Hematopoietic multipotent progenitor cell (in vitro differentiated cells): ENCODE data around the gene TRMT2A. TPM values are rescaled to one million over a fixed set of nuclear protein-coding genes. Genes with fewer than 3 reads are reported as not detected.

Experiments used
- DNase-seq, 3 donors: peaks; one replicate each; pipeline ENCODE4 v3.0.0-alpha.2; 2011 to 2015; ENCODE audit warnings: low read depth in 2 of 3, low spot score in 2 of 3
- total RNA-seq: library from RNA; depleted of rRNA; stranded (reverse); fragments of >200 nt; gene quantifications from one replicate; pipeline ENCODE4 v1.2.3, GENCODE V29; 2012

TRMT2A gene
- total RNA-seq, 1 donor, result 87.0 TPM

GRCh38 chr22:20123366-20124082, 6.5 kb upstream of the TRMT2A start:
- no peak for DNase-seq

DNA sequence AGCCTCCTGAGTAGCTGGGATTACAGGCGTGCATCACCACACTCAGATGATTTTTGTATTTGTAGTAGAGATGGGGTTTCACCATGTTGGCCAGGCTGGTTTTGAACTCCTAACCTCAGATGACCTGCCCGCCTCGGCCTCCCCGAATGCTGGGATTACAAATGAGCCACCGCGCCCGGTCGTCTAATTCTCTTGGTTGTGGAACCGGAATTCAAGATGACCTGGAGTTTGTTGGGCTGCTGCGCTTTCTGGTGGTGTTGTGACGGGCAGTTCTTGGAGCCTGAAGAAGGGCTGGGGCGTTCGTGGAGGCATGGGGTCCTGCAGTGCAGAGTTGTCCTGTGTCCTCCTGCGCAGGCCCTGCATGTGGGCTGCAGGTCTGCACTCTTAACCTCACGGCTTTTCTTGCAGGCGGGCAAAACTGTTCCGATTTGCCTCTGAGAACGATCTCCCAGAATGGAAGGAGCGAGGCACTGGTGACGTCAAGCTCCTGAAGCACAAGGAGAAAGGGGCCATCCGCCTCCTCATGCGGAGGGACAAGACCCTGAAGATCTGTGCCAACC, 4.9 kb upstream of the TRMT2A start:
- no peak for DNase-seq

- no peak for DNase-seq
Measured at GRCh38 chr22:20118300-20119020, 1.4 kb upstream of the TRMT2A start.

- DNase-seq, result peak in 2 of 3 donors; percentile 31 to 33
Measured at GRCh38 chr22:20117633-20118299, 740 bp upstream of the TRMT2A start.

DNA sequence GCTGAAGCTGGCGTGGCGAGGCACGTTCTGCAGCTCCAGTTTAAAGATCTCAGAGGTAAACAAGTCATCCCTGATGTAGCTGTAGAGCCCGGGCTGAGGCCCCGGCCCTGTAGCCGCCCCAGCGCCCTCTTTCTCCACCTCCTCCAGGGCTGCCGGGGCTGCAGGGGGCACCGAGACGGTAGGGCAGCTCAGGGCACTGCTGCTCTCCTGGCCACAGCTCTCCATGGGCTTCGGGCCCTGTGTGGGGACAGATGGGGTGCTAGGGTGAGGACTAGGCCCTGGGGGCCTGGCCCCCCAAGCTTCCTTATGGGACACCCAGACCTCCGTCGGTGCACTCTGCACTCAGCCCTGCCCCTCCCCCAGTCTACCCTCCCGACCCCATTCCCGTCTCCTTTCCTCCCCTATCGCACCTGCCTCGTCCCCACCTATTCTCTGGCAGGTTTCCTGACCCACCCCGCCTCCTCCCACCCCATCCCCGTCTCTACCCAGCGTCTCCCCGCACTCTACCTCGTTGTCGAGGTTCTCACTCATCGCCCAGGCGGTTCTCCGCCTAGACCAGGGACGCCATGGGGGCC, 563 bp downstream of the TRMT2A start:
- peak in 2 of 3 donors; percentile 2 to 19 for DNase-seq

GRCh38 chr22:20115691-20116375, 1.2 kb downstream of the TRMT2A start, which contains the start of gene RANBP1:
Gene RANBP1, plus strand, starts transcription at chr22:20116104. Its CDS starts 81 bp downstream, at chr22:20116185.
- no peak for DNase-seq

DNA sequence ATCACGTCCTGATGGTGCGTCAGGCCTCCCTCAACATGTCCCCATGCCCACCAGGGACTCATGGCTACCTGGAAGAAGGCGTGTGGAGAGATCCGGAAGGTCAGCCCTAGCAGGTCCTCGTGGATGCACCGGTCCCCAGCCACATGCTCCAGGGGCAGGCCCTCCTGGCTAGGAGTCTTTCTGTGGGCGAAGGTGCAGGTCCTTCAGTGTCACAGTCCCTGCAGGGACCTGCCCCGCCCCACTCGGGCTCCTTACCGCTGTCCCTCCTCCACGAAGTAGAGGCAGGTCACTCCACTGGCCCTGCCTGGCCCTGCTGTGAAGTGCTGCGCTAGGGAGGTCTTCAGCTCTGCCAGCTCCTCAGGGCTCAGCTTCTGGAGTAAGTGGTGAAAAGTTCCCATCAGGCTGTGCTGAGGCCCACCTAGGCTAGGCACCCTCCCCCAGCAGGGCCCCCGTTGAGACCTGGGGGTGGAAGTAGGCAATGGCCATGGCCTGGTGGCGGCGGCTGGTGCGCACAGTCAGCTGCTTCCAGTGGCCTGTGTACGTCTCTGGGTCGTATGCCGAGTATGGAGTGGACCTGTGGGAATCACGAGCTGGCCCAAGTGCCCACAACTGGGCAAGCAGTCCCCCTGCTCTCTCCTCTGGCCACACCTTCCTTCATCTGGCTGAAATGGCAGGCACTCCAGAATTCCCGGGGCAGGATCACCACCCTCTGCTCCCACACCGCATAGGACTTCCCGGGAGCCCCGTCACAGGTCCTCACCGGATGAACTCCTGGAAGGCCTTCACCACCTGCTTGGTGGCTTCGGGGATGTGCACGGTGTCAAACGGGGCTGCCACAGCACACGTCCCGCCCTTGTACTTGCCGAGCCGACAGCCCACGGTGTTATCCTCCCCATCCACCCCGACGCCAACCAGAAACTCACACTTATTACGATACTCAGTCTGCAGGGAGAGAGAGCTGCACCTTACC, 2.2 kb downstream of the TRMT2A start:
- no peak for DNase-seq

GRCh38 chr22:20113551-20114310, 3.3 kb downstream of the TRMT2A start:
- no peak for DNase-seq

DNA sequence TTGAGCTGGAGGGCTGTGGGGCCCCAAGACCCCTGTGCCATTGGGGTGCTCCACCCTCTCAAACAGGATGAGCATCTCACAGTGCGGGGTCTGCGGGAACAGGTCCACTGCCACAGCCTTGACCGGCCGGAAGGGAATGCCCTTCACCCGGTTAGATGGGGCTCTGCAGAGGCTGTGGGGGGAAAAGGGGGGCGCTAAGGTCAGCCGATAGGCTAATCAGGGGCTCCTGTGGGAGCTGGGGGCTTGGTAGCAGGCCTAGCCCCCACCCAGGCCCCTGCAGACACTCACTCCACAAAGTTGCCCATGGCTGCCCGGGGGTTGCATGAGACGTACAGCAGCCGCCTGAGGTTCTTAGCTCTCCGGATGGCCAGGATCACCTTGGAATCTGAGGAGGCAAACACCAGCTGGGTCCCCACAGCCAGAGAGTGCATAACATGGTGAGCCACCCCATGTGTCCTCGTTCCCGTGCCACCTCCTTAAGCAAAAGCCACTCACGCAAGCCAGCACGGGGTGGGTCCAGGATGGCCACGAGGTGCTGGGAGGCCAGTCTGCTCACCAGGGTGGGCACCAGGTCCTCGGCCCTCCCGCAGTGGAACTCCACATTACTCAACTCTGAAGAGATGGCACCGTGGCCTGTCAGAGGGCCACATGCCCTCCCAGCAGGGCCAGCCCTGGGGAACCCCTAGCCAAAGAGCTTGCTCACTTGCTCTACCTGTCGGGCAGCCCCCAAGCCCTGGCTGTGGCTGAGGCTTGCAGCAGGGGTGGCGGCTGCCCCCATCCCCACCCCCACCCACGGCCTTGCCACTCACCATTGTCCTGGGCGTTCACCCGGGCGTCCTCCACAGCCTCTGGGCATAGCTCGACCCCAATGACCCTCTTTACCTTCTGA, 4.2 kb downstream of the TRMT2A start:
- no peak for DNase-seq

- no peak for DNase-seq
Measured at GRCh38 chr22:20111689-20112622, 5.1 kb downstream of the TRMT2A start.

GRCh38 chr22:20111045-20111688, 5.9 kb downstream of the TRMT2A start:
- DNase-seq, result peak in 2 of 3 donors; percentile 50 to 53

DNA sequence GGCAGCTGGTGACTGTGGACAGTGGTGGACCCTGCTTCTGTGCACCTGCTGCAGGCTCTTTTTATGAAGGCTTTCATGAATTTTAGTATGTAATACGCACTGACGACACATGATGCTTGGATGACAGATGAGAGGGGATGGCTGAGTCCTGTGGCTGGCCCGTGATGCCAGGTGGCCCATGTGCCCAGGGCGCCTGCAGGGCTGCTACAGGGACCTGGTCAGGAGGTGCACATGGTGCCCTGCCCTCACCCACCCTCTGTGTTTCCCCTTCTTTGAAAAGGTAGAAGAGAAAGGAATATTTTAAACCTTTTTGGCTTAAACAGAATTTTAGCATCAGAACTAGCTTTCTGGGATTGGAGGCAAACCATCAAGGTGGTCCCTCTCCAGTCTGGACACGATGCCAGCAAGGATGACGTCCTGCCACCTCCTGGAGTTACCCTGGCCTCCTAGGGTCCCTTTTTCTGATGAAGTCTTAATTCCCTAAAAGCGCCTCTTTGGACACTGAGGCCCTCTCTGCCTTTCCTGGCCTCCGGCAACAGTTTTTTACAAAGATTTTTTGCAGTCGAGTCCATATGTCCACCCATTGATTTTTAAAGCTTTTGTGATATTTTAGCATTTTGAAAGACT, 6.6 kb downstream of the TRMT2A start:
- DNase-seq, result no peak

DNA sequence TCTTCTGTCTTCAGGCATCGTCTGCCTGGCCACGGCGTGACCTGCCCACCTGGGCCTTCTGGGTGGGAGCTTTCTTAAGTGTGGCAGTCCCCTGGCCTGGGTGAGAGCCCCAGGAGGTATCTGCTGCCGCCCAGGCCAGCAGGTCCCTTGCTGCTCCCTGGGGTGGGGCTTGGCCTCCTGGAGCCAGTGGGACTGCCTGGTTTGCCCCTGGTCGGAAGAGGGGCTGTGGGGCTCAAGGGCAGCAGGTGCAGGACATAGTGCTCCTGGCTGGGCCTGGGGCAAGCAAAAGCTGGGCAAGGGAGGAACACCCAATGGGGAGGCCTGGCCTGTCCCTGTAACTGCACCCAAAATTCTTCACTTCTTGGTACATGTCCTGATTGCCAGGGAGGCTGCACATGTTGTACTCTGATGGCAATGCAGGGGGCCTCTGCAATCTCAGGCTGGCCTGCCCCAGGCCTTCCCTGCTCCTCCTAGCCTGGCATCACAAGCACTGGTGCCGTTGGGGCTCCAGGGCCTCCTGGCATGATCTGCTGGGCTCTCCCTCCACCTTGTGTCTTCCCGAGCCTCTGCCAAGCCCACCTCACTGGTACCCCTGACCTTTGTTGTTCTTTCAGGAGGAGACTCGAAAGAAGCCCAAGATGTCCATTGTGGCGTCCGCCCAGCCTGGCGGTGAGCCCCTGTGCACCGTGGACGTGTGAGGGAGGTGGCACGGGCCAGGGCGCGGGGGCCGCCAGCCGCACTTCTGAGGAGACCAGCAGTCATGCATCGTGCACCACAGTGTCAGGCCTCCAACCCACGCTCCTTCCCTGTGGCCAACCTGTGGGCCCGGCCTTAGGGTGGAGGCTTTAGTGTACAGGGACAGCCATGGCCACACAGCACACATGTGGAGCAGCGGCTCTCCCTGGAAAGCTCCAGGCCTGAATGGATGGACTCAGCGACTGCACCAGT, 7.3 kb downstream of the TRMT2A start:
- DNase-seq, result no peak

- DNase-seq, result no peak
Measured at GRCh38 chr22:20108757-20109230, 8.2 kb downstream of the TRMT2A start.
